Measurements from ENCODE around the gene CD14. TPM values are rescaled to one million over a fixed set of nuclear protein-coding genes. Genes with fewer than 3 reads are reported as not detected.

CD14 gene
- total and polyA plus RNA-seq, 2 donors (not counting 3 experiments of a cell fraction or from before 2014, with no cell fraction given), result 0.33 to 3.7 TPM

DNA sequence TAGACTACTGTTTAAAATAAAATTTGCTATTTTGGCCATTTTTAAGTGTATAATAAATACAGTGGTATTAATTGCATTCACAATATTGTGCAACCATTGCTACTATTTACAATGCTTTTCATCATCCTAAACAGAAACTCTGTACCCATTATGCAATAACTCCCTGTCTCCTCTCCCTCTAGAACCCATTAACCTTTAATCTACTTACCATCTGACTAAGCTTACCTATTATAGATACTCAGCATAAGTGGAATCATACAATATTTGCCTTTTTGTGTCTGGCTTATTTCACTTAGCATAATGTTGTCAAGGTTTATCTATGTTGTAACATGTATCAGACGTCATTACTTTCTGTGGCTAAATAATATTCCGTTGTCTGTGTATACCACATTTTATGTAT is 25.9 kb downstream of the CD14 start:
- TF ChIP-seq EZH2 (IDR thresholded peaks at IDR 0.05; ENCODE audit: borderline replicate concordance, low read depth, low read length, severe bottlenecking), result no peak
- no peak for TF ChIP-seq GATA2 (IDR thresholded peaks at IDR 0.05; ENCODE audit: insufficient read depth, insufficient read length, low read depth, low read length)
- no peak for TF ChIP-seq JUN (IDR thresholded peaks at IDR 0.05; ENCODE audit: borderline replicate concordance, insufficient read depth, insufficient read length, low read depth)
- no peak for TF ChIP-seq CTCF (IDR thresholded peaks at IDR 0.05; ENCODE audit: extremely low read depth in 1 of 2, insufficient read depth in 1 of 2, low read depth in 1 of 2, low read length in 2 of 2)
- TF ChIP-seq FOS (IDR thresholded peaks at IDR 0.05; ENCODE audit: borderline replicate concordance, insufficient read depth, low read length), result no peak
- TF ChIP-seq POLR2AphosphoS5 (IDR thresholded peaks at IDR 0.05; ENCODE audit: insufficient read depth, low read depth, low read length), result no peak
- TF ChIP-seq MYC (IDR thresholded peaks at IDR 0.05; ENCODE audit: low read depth, low read length), result no peak
- no peak for TF ChIP-seq POLR2A (IDR thresholded peaks at IDR 0.05; ENCODE audit: low read depth, low read length)
- TF ChIP-seq, protein P1, sequence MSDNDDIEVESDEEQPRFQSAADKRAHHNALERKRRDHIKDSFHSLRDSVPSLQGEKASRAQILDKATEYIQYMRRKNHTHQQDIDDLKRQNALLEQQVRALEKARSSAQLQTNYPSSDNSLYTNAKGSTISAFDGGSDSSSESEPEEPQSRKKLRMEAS (IDR thresholded peaks at IDR 0.05; ENCODE audit: insufficient read depth, insufficient read length), result no peak
- no peaks in the 10 kb centered on the region for H3K27me3 ChIP-seq (ENCODE audit: control insufficient read depth in 2 of 2, insufficient read depth in 2 of 2, low read length in 2 of 2)
- no peaks in the 10 kb centered on the region for H3K36me3 ChIP-seq (ENCODE audit: control insufficient read depth in 2 of 2, extremely low read depth in 1 of 2, insufficient read depth in 2 of 2, low read length in 2 of 2)
- H3K79me2 ChIP-seq (ENCODE audit: control insufficient read depth, insufficient read depth, low read length), result no peaks in the 10 kb centered on the region
- FAIRE-seq (no peak), DNase-seq (ENCODE audit: low read depth, low spot score) (no peak)
- H4K20me1 ChIP-seq (replicated peaks; ENCODE audit: control insufficient read depth, extremely low read depth, insufficient read depth, low read length), result no peaks in the 10 kb centered on the region
- H3K4me3 ChIP-seq (replicated peaks in 1 of 3; ENCODE audit: insufficient read depth in 1 of 3, low read depth in 1 of 3, low read length in 3 of 3), result no peak overlapping the region
- CTCF ChIA-PET, result no interaction called here
- intact Hi-C loops (cut with micrococcal nuclease), result no loop called here
- H2AFZ ChIP-seq (ENCODE audit: low read depth, low read length), result no peak overlapping the region
- POLR2A ChIA-PET, result no interaction called here
- no peaks in the 10 kb centered on the region for H3K9me3 ChIP-seq (replicated peaks; ENCODE audit: control insufficient read depth, insufficient read depth, low read length)
- H3K4me1 ChIP-seq (ENCODE audit: control insufficient read depth, extremely low read depth, insufficient read depth, low read length), result peaks cover 20% of the 10 kb centered on the region
- no peaks in the 10 kb centered on the region for H3K9me1 ChIP-seq (replicated peaks; ENCODE audit: control insufficient read depth, extremely low read depth, insufficient read depth, low read length)
- dilution Hi-C loops (cut with MboI; ENCODE audit: extremely low pct_ligation_motif_present, low sequenced_read_pairs), result no loop called here
- no peak overlapping the region for H3K9ac ChIP-seq (replicated peaks; ENCODE audit: extremely low read depth, insufficient read depth, low read length)
- no TSS peak for BruUV-seq (replicated peaks)
- H3K4me2 ChIP-seq (ENCODE audit: insufficient read depth, low read length), result no peak overlapping the region
- H3K27ac ChIP-seq (ENCODE audit: insufficient read depth, low read depth, low read length), result no peak overlapping the region

Measured in endothelial cell of umbilical vein (primary cell).